Astrocyte (in vitro differentiated cells and primary cell): ENCODE measurements around the gene ZBTB22. TPM values are rescaled to one million over a fixed set of nuclear protein-coding genes. Genes with fewer than 3 reads are reported as not detected.
A peak's percentile ranks its signal among the peaks of the same experiment; 100 is the strongest.
"Not testable (repeated sequence)": the region's sequence is repeated elsewhere in the genome, so short reads cannot be mapped to it uniquely, and the experiment has no call there.

ENCODE experiments used
- DNase-seq: peaks from one replicate; pipeline ENCODE4 v3.0.0-alpha.2; 2010; ENCODE audit warnings: low read depth
- FAIRE-seq: peaks from 2 replicates; lab custom pipeline; 2011; peaks lifted over from hg19 to GRCh38; lab: Jason Lieb, UNC
- H2AFZ ChIP-seq: 2 replicates; pipeline ENCODE4 v1.6.0; 2012; ENCODE audit warnings: low read depth, low read length, inconsistent platforms
- H3K27ac ChIP-seq: 2 replicates; pipeline ENCODE4 v1.5.1; 2011; ENCODE audit warnings: low read depth, low read length, inconsistent platforms
- H3K27me3 ChIP-seq: 2 replicates; pipeline ENCODE4 v1.6.0; 2011; ENCODE audit warnings: low read length, inconsistent platforms; ENCODE audit not compliant: insufficient read depth
- H3K36me3 ChIP-seq: 2 replicates; pipeline ENCODE4 v1.5.1; 2011; ENCODE audit warnings: low read length, inconsistent platforms; ENCODE audit not compliant: insufficient read depth
- H3K4me1 ChIP-seq: 2 replicates; pipeline ENCODE4 v1.5.1; 2011; ENCODE audit warnings: low read length, inconsistent platforms; ENCODE audit not compliant: insufficient read depth
- H3K4me2 ChIP-seq: 2 replicates; pipeline ENCODE4 v1.6.0; 2012; ENCODE audit warnings: low read length, inconsistent platforms
- H3K4me3 ChIP-seq: 2 replicates; pipeline ENCODE4 v1.5.1; 2011; ENCODE audit warnings: low read depth, mild to moderate bottlenecking, low read length, inconsistent platforms; ENCODE audit not compliant: insufficient read depth
- H3K79me2 ChIP-seq: 2 replicates; pipeline ENCODE4 v1.6.0; 2012; ENCODE audit warnings: mild to moderate bottlenecking, low read length, inconsistent platforms; ENCODE audit not compliant: insufficient read depth
- H3K9ac ChIP-seq: 2 replicates; pipeline ENCODE4 v1.6.0; 2012; ENCODE audit warnings: mild to moderate bottlenecking, low read length, inconsistent platforms
- H3K9me3 ChIP-seq: 2 replicates; pipeline ENCODE4 v1.5.1; 2012; ENCODE audit warnings: low read depth, mild to moderate bottlenecking, low read length, inconsistent platforms; ENCODE audit not compliant: insufficient read depth
- H4K20me1 ChIP-seq: 2 replicates; pipeline ENCODE4 v1.6.0; 2012; ENCODE audit warnings: low read length, inconsistent platforms; ENCODE audit not compliant: insufficient read depth
- H3K27ac Mint-ChIP-seq: one replicate; pipeline ENCODE4 v1.8.0; 2021; ENCODE audit warnings: mild to moderate bottlenecking, mixed read lengths; ENCODE audit not compliant: unreplicated experiment
- H3K27me3 Mint-ChIP-seq: one replicate; pipeline ENCODE4 v1.8.0; 2021; ENCODE audit warnings: low read depth, mixed read lengths; ENCODE audit not compliant: unreplicated experiment
- H3K36me3 Mint-ChIP-seq: one replicate; pipeline ENCODE4 v1.8.0; 2021; ENCODE audit warnings: low read depth, mixed read lengths; ENCODE audit not compliant: unreplicated experiment
- H3K4me1 Mint-ChIP-seq: one replicate; pipeline ENCODE4 v1.8.0; 2021; ENCODE audit warnings: low read depth, mixed read lengths; ENCODE audit not compliant: unreplicated experiment
- H3K4me3 Mint-ChIP-seq: one replicate; pipeline ENCODE4 v1.8.0; 2021; ENCODE audit warnings: mild to moderate bottlenecking, moderate library complexity, mixed read lengths; ENCODE audit not compliant: unreplicated experiment
- H3K9me3 Mint-ChIP-seq: one replicate; pipeline ENCODE4 v1.8.0; 2021; ENCODE audit warnings: mild to moderate bottlenecking, mixed read lengths; ENCODE audit not compliant: unreplicated experiment
- CTCF ChIP-seq: IDR thresholded peaks from 2 replicates; pipeline ENCODE4 v1.5.1; 2011; ENCODE audit warnings: low read depth, mild to moderate bottlenecking, inconsistent platforms, low read length, moderate library complexity; ENCODE audit not compliant: insufficient read depth
- EZH2 ChIP-seq: IDR thresholded peaks from 2 replicates; pipeline ENCODE4 v1.6.1; 2012; ENCODE audit warnings: mild to moderate bottlenecking, low read length, inconsistent platforms; ENCODE audit not compliant: insufficient read depth
- total RNA-seq: library from RNA; stranded (reverse); gene quantifications from 2 replicates; pipeline ENCODE4 v1.2.1, GENCODE V29; 2021

The ZBTB22 gene
- total RNA-seq, 1 donor from 2014 or later: 13.1 TPM

- H3K27ac Mint-ChIP-seq: no peak overlapping the region
- H3K27me3 Mint-ChIP-seq: no peaks in the 10 kb centered on the region
- Histone ChIP-seq H2AFZ (no peak overlapping the region), H3K27me3 (no peaks in the 10 kb centered on the region), H3K9me3 (no peaks in the 10 kb centered on the region), H3K9ac (peak overlapping the region; percentile 90), H3K27ac (no peak overlapping the region), H3K4me3 (no peak overlapping the region), H3K79me2 (peaks cover 65% of the 10 kb centered on the region), H3K36me3 (peaks cover 31% of the 10 kb centered on the region), H3K4me2 (peak overlapping the region; percentile 90), H4K20me1 (peaks cover 21% of the 10 kb centered on the region), H3K4me1 (peaks cover 14% of the 10 kb centered on the region)
- H3K9me3 Mint-ChIP-seq: peaks cover 2% of the 10 kb centered on the region
- no peak for TF ChIP-seq CTCF
- no peak for TF ChIP-seq EZH2
- H3K36me3 Mint-ChIP-seq: peaks cover 10% of the 10 kb centered on the region
- FAIRE-seq: no peak
- peaks cover 22% of the 10 kb centered on the region for H3K4me1 Mint-ChIP-seq
- peak overlapping the region; percentile 99 for H3K4me3 Mint-ChIP-seq
- no peak for DNase-seq
These were observed 30.3 kb downstream of the ZBTB22 start for GRCh38 chr6:33286946-33287914.

GRCh38 chr6:33285214-33285613 is 32.3 kb downstream of the ZBTB22 start:
- H3K9me3 ChIP-seq, H3K4me1 ChIP-seq, H2AFZ ChIP-seq, H3K4me3 Mint-ChIP-seq, H3K27me3 ChIP-seq, H3K4me2 ChIP-seq, H3K9me3 Mint-ChIP-seq, H3K27ac ChIP-seq, H3K27ac Mint-ChIP-seq, FAIRE-seq, DNase-seq, H3K27me3 Mint-ChIP-seq, H3K4me3 ChIP-seq, H3K9ac ChIP-seq: not testable (repeated sequence)
- Mint-ChIP-seq H3K36me3 (peaks cover 17% of the 10 kb centered on the region), H3K4me1 (peaks cover 11% of the 10 kb centered on the region)
- Histone ChIP-seq H3K79me2 (peaks cover 46% of the 10 kb centered on the region), H4K20me1 (peaks cover 29% of the 10 kb centered on the region), H3K36me3 (peaks cover 26% of the 10 kb centered on the region)

GRCh38 chr6:33280539-33280938 is 37.0 kb downstream of the ZBTB22 start:
- Mint-ChIP-seq H3K27me3 (no peaks in the 10 kb centered on the region), H3K27ac (no peak overlapping the region), H3K4me3 (peak overlapping the region; percentile 45), H3K4me1 (peaks cover 9% of the 10 kb centered on the region), H3K9me3 (no peaks in the 10 kb centered on the region), H3K36me3 (peaks cover 16% of the 10 kb centered on the region)
- H3K4me3 ChIP-seq: no peak overlapping the region
- H3K36me3 ChIP-seq: peaks cover 26% of the 10 kb centered on the region
- peaks cover 53% of the 10 kb centered on the region for H4K20me1 ChIP-seq
- FAIRE-seq: no peak
- no peak overlapping the region for H3K27ac ChIP-seq
- no peaks in the 10 kb centered on the region for H3K9me3 ChIP-seq
- H3K27me3 ChIP-seq: no peaks in the 10 kb centered on the region
- no peak overlapping the region for H3K9ac ChIP-seq
- H3K4me2 ChIP-seq: no peak overlapping the region
- no peak for DNase-seq
- TF ChIP-seq EZH2: no peak
- TF ChIP-seq CTCF: no peak
- peaks cover 16% of the 10 kb centered on the region for H3K79me2 ChIP-seq
- H3K4me1 ChIP-seq: peaks cover 20% of the 10 kb centered on the region
- no peak overlapping the region for H2AFZ ChIP-seq
